Brain microvascular endothelial cell (primary cell): ENCODE results near the gene CDHR4.

Experiments used
- DNase-seq: peaks from one replicate; pipeline ENCODE4 v3.0.0-alpha.2; 2020
- H3K27ac ChIP-seq: fragments of 250-450 bp; sonication (Bioruptor Pico); 2 replicates; pipeline ENCODE4 v1.5.1; 2020; ENCODE audit warnings: mild to moderate bottlenecking, moderate library complexity
- H3K27me3 ChIP-seq: fragments of 250-450 bp; sonication (Bioruptor Pico); replicated peaks from 2 replicates; pipeline ENCODE4 v1.5.1; 2020; ENCODE audit warnings: mild to moderate bottlenecking
- H3K36me3 ChIP-seq: fragments of 250-450 bp; sonication (Bioruptor Pico); replicated peaks from 2 replicates; pipeline ENCODE4 v1.5.1; 2020; ENCODE audit warnings: mild to moderate bottlenecking
- H3K4me3 ChIP-seq: 2 replicates; pipeline ENCODE4 v1.5.1; 2011; ENCODE audit warnings: low read depth, mild to moderate bottlenecking, control low read depth, low read length, moderate library complexity
- CTCF ChIP-seq: IDR thresholded peaks from 2 replicates; pipeline ENCODE4 v1.5.1; 2011; ENCODE audit warnings: low read depth, mild to moderate bottlenecking, moderate library complexity, low read length, control low read depth, inconsistent platforms; ENCODE audit errors: missing control alignments
- in situ Hi-C: cut with HindIII; loops from 2 replicates; pipeline ENCODE4 v1.10.0; 2017; ENCODE audit warnings: low sequenced_read_pairs, low pct_ligation_motif_present

CDHR4 gene

GRCh38 chr3:49769286-49769915 lies 30.3 kb downstream of the CDHR4 start:
- H3K27me3 ChIP-seq, result no peaks in the 10 kb centered on the region
- TF ChIP-seq CTCF, result no peak

GRCh38 chr3:49763981-49764380 lies 35.7 kb downstream of the CDHR4 start:
- Histone ChIP-seq H3K36me3 (no peaks in the 10 kb centered on the region), H3K4me3 (no peak overlapping the region), H3K27me3 (no peaks in the 10 kb centered on the region), H3K27ac (no peak overlapping the region)
- no peak for TF ChIP-seq CTCF
- no peak for DNase-seq
- in situ Hi-C loops, result no loop called here

More at GRCh38 chr3:49769286-49769915, 30.3 kb downstream of the CDHR4 start:
- Histone ChIP-seq H3K36me3 (no peaks in the 10 kb centered on the region), H3K4me3 (no peak overlapping the region), H3K27ac (no peak overlapping the region)
- DNase-seq, result no peak
- in situ Hi-C loops, result no loop called here

GRCh38 chr3:49761661-49762060 lies 38.0 kb downstream of the CDHR4 start:
- Histone ChIP-seq H3K36me3 (no peaks in the 10 kb centered on the region), H3K27ac (no peak overlapping the region), H3K27me3 (no peaks in the 10 kb centered on the region), H3K4me3 (no peak overlapping the region)
- TF ChIP-seq CTCF, result no peak
- in situ Hi-C loops, result no loop called here
- DNase-seq, result no peak

- Histone ChIP-seq H3K4me3 (no peak overlapping the region), H3K27ac (no peak overlapping the region), H3K27me3 (no peaks in the 10 kb centered on the region), H3K36me3 (no peaks in the 10 kb centered on the region)
- DNase-seq, result no peak
- TF ChIP-seq CTCF, result no peak
- in situ Hi-C loops, result no loop called here
Observed at GRCh38 chr3:49759226-49759625, 40.4 kb downstream of the CDHR4 start.

- in situ Hi-C loops, result no loop called here
- DNase-seq, result no peak
- Histone ChIP-seq H3K27me3 (no peaks in the 10 kb centered on the region), H3K27ac (no peak overlapping the region), H3K4me3 (no peak overlapping the region), H3K36me3 (no peaks in the 10 kb centered on the region)
- TF ChIP-seq CTCF, result no peak
Observed at GRCh38 chr3:49757197-49757596, 42.5 kb downstream of the CDHR4 start.

- in situ Hi-C loops, result no loop called here
- no peak for TF ChIP-seq CTCF
Observed at GRCh38 chr3:49756036-49756435, 43.6 kb downstream of the CDHR4 start.

More at GRCh38 chr3:49756036-49756435, 43.6 kb downstream of the CDHR4 start:
- no peak overlapping the region for H3K27ac ChIP-seq
- DNase-seq, result no peak
- no peak overlapping the region for H3K4me3 ChIP-seq
- H3K36me3 ChIP-seq, result no peaks in the 10 kb centered on the region
- H3K27me3 ChIP-seq, result no peaks in the 10 kb centered on the region
